Erythroblast (primary cell): ENCODE results near the gene SLCO2A1.
A peak's percentile ranks its signal among the peaks of the same experiment; 100 is the strongest.

ENCODE experiments used
- DNase-seq, 2 experiments: peaks; one replicate each; lab custom pipeline; 2025; lab: John Stamatoyannopoulos, UW
- GATA1 ChIP-seq: IDR thresholded peaks from 2 replicates; pipeline ENCODE4 v1.6.1; 2011; ENCODE audit warnings: low read depth, mild to moderate bottlenecking, control low read depth, low read length, moderate library complexity
- POLR2A ChIP-seq: IDR thresholded peaks from 2 replicates; pipeline ENCODE4 v1.6.1; 2011; ENCODE audit warnings: mild to moderate bottlenecking, low read length

Gene SLCO2A1

DNA sequence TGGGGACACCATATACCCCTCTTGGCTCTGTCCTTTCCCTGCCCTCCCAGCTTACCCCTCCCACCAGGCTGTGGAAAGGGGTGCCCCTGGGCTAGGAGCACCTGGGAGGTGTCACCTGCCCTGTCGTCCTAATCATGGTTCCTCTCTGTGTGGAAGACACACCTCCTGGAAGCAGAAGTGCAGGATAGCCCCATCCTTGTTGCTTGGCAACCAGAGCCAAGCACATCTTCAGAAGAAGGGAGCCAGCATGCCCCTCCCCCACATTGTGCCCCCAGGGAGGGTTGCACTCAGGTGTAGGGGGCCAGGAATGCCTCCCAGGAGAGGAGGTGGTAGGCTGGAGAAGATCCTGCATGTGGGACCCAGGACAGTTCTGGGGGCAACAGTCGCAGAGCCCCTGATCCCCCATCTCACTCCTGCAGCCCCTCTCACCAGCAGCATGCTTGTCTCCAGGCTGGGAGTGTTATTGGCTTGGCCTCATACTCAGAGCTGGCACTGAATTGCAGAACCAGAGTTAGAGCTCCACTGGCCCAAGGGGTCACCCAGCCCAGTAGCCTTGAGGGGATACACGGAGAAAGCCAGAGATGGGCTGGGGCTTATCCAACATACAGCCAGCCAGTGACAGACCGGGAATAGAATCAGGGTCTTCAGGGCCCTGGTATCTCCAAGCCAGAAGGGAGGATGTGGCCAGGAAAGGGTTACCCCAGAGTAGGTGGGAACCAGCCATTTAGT lies 142.5 kb downstream of the SLCO2A1 start:
- TF ChIP-seq POLR2A (no peak), GATA1 (no peak)
- DNase-seq, result no peak

DNA sequence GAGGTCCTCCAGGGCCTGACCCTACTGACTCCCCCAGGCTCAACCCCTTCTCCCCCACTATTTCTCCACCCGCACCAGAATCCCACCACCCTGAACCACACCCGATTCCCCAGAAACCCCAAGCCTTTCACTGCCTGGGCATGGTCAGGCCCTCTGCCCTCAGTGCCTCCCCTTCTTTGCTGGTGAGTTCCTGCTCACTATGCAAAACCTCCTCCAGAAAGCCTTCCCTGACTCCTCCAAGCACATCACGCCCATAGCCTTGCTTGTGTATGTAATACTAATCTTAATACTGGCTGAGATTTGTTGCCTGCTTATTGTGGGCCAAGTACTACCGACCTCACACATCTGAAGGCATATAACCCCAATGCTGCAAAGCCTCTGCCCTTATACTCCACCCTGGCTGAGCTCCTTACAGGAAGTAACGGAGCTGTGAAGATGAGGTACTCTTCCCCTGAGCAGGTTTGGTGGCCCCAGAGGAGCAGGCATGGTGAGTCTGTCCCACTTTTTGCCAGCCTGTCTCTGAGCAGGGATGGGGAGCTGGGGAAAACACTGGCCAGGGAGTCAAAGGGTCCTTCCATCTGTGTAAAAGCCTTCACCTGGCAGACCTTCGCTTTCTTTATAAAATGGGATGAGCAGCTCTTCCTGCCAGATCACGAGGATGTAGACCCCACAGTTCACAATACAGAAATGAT lies 143.5 kb downstream of the SLCO2A1 start:
- TF ChIP-seq POLR2A (no peak), GATA1 (no peak)
- no peak for DNase-seq

DNA sequence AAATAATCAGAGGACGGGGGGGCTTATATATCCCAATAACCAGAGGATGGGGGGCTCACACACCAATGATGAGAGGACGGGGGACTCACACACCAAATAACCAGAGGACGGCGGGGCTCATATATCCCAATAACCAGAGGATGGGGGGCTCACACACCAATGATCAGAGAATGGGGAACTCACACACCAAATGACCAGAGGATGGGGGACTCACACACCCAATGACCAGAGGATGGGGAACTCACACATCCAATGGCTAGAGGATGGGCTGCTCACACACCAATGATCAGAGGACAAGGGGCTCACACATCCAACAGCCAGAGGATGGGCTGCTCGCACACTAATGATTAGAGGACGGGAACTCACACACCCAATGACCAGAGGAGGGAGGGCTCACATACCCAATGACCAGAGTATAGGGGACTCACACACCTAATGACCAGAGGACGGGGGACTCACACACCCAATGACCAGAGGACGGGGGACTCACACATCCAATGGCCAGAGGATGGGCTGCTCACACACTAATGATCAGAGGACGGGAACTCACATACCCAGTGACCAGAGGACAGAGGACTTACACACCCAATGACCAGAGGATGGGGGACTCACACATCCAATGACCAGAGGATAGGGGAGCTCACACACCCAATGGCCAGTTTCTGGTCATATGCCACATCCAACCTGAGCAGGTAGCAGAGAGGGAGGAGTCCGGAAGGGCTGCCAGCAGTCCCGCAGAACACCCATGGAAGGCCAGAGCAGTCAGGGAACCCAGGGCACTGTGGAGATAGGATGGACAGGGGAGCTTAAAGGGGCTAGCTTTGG lies 144.6 kb downstream of the SLCO2A1 start:
- TF ChIP-seq GATA1 (no peak), POLR2A (no peak)
- no peak for DNase-seq

DNA sequence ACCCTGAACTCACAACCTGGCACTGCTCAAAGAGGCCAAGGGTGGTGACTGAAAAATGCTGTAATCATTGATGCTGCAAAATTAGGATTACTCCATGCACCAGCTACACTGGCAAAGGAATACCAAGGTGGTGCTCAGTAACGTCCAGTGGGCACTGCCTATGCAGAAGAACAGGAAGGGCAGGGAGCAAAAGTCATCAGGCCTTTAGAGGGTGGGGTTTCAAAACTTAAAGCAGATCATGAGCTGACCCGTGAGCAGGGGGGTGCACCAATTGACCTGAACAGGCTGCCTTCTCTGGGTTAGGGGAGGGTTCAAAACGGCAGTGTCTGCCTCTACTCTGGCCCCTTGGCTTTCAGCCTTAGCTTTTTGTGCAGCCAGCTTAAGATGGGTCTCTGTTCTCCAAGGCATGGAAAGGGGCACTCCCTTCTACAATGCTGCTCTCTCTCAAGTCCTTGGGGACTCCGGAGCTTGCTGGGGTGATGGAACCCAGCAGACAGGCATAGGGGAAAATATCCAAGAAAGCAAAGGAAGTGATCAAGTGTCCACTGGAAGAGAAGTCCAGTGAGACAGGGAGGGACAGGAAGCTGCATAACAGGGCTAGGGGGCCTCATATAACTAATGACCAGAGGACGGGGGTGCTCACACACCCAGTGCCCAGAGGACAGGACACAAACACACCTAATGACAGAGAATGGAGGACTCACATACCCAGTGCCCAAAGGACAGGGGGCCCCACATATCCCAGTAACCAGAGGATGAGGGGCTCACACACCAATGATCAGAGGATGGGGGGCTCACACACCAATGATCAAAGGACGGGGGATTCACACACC lies 145.5 kb downstream of the SLCO2A1 start:
- no peak for DNase-seq
- TF ChIP-seq GATA1, result no peak

DNA sequence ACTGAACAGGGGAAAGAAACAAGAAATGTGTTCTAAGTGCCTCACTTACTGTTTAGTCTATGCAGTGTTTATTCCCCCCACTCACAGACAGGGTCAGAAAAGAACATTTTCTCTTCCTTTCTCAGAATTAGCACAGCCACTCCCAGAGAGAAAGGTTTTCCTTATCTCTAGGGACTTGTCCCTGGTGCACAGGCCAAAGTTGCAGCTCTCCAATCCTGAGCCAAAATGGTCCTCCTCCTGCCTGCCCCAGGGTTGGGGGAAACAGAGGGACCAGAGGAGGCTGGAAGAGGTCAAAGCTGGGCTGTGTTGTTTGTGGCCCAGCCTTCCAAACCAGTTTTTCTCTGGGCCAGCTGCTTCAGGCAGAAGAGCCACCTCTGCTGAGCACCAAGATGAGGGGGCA lies 146.1 kb downstream of the SLCO2A1 start:
- peak; percentile 13 to 20 for DNase-seq
- TF ChIP-seq GATA1, result no peak
- peak; percentile 53 for TF ChIP-seq POLR2A

DNA sequence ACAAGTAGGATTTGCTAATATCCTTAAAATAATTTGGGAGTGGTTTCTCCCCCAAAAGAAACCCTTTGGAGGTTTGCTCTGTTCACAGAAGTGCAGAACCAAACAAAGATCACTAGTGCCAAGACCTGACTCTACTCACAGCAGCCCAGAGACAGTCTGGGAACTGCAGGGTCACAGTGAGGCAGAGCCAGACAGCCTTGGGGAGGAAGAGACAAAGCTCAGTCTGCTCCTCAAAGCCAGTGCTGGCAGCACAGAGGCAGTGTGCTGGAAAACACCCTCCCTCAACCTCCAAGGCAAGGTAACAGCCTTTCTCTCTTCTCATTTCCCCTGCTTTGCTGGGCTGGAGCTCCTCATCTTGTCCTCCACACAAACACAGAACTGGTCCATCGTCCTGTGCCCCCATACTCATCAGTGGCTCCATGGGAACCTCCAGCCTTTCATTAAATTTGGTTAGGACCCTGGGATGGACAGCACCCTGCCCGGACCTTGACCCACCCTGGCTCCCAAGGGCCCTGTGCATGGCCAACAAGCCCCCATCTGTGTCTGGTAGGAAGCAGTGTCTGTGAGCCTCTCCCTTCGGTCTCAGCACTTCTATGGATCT lies 146.6 kb downstream of the SLCO2A1 start:
- no peak for DNase-seq
- no peak for TF ChIP-seq POLR2A
- no peak for TF ChIP-seq GATA1

- DNase-seq, result no peak
- TF ChIP-seq POLR2A, result no peak
- no peak for TF ChIP-seq GATA1
Measured at GRCh38 chr3:133881939-133882825, 147.5 kb downstream of the SLCO2A1 start.

- no peak for DNase-seq
- TF ChIP-seq GATA1 (no peak), POLR2A (no peak)
Measured at GRCh38 chr3:133881492-133881891, 148.2 kb downstream of the SLCO2A1 start.

- DNase-seq, result no peak
- no peak for TF ChIP-seq POLR2A
- TF ChIP-seq GATA1, result no peak
Measured at GRCh38 chr3:133880886-133881455, 148.8 kb downstream of the SLCO2A1 start.

DNA sequence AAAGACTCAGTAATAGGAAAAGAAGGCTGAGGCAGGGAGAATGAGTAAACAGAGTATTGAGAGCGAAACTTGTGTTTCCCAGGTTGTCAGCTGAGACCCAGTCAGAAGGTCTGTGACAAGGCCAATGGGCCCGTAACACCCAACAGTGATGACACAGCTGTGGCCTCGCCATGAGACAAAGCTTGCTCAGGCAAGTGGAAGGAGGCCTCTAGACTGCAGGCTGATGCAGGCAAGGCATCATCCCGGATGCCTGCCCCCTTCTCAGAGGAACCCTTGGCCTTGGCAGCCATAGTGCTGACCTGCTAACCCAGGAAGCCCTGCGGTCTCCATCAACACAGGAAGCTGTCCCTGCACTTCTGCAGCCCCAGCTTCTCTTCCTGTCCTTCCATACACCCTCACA lies 149.4 kb downstream of the SLCO2A1 start:
- no peak for DNase-seq
- no peak for TF ChIP-seq GATA1
- TF ChIP-seq POLR2A, result no peak

GRCh38 chr3:133878518-133878917 lies 151.2 kb downstream of the SLCO2A1 start:
- TF ChIP-seq POLR2A (no peak), GATA1 (no peak)
- DNase-seq, result no peak
